Measurements from ENCODE around the gene RGS3.

The RGS3 gene

GRCh38 chr9:113501129-113501686, 37.7 kb downstream of the RGS3 start:
- Histone ChIP-seq H3K27me3 (replicated peaks; ENCODE audit: insufficient read depth, low read length) (no peaks in the 10 kb centered on the region), H3K27ac (ENCODE audit: low read length) (no peak overlapping the region), H3K9me3 (replicated peaks; ENCODE audit: insufficient read depth, low read length) (no peaks in the 10 kb centered on the region), H3K9ac (ENCODE audit: low read length) (no peak overlapping the region), H3K4me2 (ENCODE audit: low read depth, low read length) (no peak overlapping the region), H2AFZ (ENCODE audit: low read length) (no peak overlapping the region), H3K36me3 (replicated peaks; ENCODE audit: insufficient read depth, low read length) (no peaks in the 10 kb centered on the region), H3K9me2 (replicated peaks; ENCODE audit: insufficient read depth, low read length) (no peaks in the 10 kb centered on the region), H3F3A (ENCODE audit: insufficient read depth, low read length) (no peaks in the 10 kb centered on the region), H3K4me3 (ENCODE audit: low read length) (no peak overlapping the region), H3K4me1 (ENCODE audit: low read length) (peaks cover 13% of the 10 kb centered on the region), H3K79me2 (ENCODE audit: low read length) (no peaks in the 10 kb centered on the region), H4K20me1 (ENCODE audit: insufficient read depth, low read length) (no peaks in the 10 kb centered on the region)
- no peak for DNase-seq
- TF ChIP-seq, protein P1, sequence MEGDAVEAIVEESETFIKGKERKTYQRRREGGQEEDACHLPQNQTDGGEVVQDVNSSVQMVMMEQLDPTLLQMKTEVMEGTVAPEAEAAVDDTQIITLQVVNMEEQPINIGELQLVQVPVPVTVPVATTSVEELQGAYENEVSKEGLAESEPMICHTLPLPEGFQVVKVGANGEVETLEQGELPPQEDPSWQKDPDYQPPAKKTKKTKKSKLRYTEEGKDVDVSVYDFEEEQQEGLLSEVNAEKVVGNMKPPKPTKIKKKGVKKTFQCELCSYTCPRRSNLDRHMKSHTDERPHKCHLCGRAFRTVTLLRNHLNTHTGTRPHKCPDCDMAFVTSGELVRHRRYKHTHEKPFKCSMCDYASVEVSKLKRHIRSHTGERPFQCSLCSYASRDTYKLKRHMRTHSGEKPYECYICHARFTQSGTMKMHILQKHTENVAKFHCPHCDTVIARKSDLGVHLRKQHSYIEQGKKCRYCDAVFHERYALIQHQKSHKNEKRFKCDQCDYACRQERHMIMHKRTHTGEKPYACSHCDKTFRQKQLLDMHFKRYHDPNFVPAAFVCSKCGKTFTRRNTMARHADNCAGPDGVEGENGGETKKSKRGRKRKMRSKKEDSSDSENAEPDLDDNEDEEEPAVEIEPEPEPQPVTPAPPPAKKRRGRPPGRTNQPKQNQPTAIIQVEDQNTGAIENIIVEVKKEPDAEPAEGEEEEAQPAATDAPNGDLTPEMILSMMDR (IDR thresholded peaks at IDR 0.05; ENCODE audit: low read length), result no peak
- TF ChIP-seq EZH2 (optimal IDR thresholded peaks at IDR 0.05; ENCODE audit: low read depth, low read length) (no peak), EZH2phosphoT487 (IDR thresholded peaks at IDR 0.05; ENCODE audit: low read length) (no peak)

DNA sequence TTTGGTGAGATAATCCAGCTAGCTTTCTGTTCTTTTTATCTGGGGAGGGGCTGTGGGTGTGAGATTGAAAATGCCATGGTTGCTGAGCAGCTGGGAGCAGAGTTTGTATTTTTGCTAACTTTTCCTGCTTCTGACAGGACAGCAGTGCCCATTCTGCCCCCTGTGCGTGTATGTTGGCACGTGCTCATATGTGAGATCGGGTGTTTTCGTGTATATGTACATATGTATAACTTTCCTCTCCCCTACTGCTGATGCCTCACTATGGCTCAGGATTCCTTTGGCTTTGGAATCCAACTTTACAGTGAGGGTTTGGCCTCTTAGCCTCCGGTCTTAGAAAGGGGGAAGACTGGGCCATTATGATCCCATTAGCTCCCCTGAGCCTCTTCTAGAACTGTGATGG, 38.3 kb downstream of the RGS3 start:
- H3K4me1 ChIP-seq (ENCODE audit: low read length), result peaks cover 13% of the 10 kb centered on the region
- no peaks in the 10 kb centered on the region for H3K9me2 ChIP-seq (replicated peaks; ENCODE audit: insufficient read depth, low read length)
- DNase-seq, result no peak
- H2AFZ ChIP-seq (ENCODE audit: low read length), result no peak overlapping the region
- no peak overlapping the region for H3K4me2 ChIP-seq (ENCODE audit: low read depth, low read length)
- H3K9ac ChIP-seq (ENCODE audit: low read length), result no peak overlapping the region
- no peaks in the 10 kb centered on the region for H3F3A ChIP-seq (ENCODE audit: insufficient read depth, low read length)
- no peak for TF ChIP-seq EZH2phosphoT487 (IDR thresholded peaks at IDR 0.05; ENCODE audit: low read length)
- TF ChIP-seq, protein P1 (IDR thresholded peaks at IDR 0.05; ENCODE audit: low read length), result no peak
- TF ChIP-seq EZH2 (optimal IDR thresholded peaks at IDR 0.05; ENCODE audit: low read depth, low read length), result no peak
- H4K20me1 ChIP-seq (ENCODE audit: insufficient read depth, low read length), result no peaks in the 10 kb centered on the region
- H3K9me3 ChIP-seq (replicated peaks; ENCODE audit: insufficient read depth, low read length), result no peaks in the 10 kb centered on the region
- no peak overlapping the region for H3K27ac ChIP-seq (ENCODE audit: low read length)
- H3K4me3 ChIP-seq (ENCODE audit: low read length), result no peak overlapping the region
- no peaks in the 10 kb centered on the region for H3K79me2 ChIP-seq (ENCODE audit: low read length)
- no peaks in the 10 kb centered on the region for H3K27me3 ChIP-seq (replicated peaks; ENCODE audit: insufficient read depth, low read length)
- H3K36me3 ChIP-seq (replicated peaks; ENCODE audit: insufficient read depth, low read length), result no peaks in the 10 kb centered on the region

DNA sequence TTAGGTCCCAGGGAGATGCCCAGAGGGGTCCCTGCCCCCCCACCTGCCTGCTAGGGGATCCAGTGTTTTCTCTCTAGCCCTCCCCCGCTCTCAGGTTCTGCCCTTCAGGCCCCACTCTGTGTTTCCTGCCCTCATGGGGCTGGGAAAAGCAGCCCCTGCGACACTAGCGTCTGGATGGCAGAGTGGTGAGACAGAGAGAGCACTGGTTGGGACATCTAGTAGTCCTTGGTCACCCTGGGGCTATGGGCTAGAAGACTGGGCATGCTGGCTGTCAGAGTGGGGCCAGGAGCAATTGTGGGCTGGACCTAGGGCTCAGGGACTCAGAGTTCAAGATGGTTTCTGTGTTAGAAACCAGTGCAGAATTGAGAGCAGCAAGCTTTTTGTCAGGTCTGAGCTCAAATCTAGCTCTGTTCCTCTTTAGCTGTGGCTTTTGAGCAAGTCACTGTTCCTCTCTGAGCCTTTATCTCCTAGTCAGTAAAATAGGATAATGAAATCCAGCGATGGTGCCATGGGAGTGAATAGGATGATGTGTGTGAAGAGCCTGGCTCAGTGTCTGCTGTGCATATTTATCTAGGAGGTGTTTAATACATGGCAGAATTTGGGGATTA, 39.0 kb downstream of the RGS3 start:
- Histone ChIP-seq H3K36me3 (replicated peaks; ENCODE audit: insufficient read depth, low read length) (no peaks in the 10 kb centered on the region), H4K20me1 (ENCODE audit: insufficient read depth, low read length) (no peaks in the 10 kb centered on the region), H3K4me1 (ENCODE audit: low read length) (peaks cover 13% of the 10 kb centered on the region), H3K4me3 (ENCODE audit: low read length) (no peak overlapping the region), H3K27ac (ENCODE audit: low read length) (no peak overlapping the region), H3K27me3 (replicated peaks; ENCODE audit: insufficient read depth, low read length) (no peaks in the 10 kb centered on the region), H3K9me3 (replicated peaks; ENCODE audit: insufficient read depth, low read length) (no peaks in the 10 kb centered on the region), H3K9ac (ENCODE audit: low read length) (no peak overlapping the region), H3K4me2 (ENCODE audit: low read depth, low read length) (no peak overlapping the region), H3K79me2 (ENCODE audit: low read length) (no peaks in the 10 kb centered on the region), H3K9me2 (replicated peaks; ENCODE audit: insufficient read depth, low read length) (no peaks in the 10 kb centered on the region), H3F3A (ENCODE audit: insufficient read depth, low read length) (no peaks in the 10 kb centered on the region), H2AFZ (ENCODE audit: low read length) (no peak overlapping the region)
- TF ChIP-seq, protein P1 (IDR thresholded peaks at IDR 0.05; ENCODE audit: low read length), result no peak
- TF ChIP-seq EZH2phosphoT487 (IDR thresholded peaks at IDR 0.05; ENCODE audit: low read length) (no peak), EZH2 (optimal IDR thresholded peaks at IDR 0.05; ENCODE audit: low read depth, low read length) (no peak)
- no peak for DNase-seq

Measured in MM.1S (cell line).